B cell (primary cell): ENCODE measurements around the gene ARMC9. TPM values are rescaled to one million over a fixed set of nuclear protein-coding genes. Genes with fewer than 3 reads are reported as not detected.

Experiments
- ATAC-seq: fragments of 200-7000 bp; cut with Tn5 transposase; one replicate; pipeline ENCODE4 v1.10.0; 2021; ENCODE audit warnings: low read depth, mild to moderate bottlenecking, moderate number of reproducible peaks, moderate library complexity
- CTCF ChIA-PET: fragments of 350-600 bp; sonication (Branson Sonifier 250); formaldehyde crosslinking; loops from one replicate; lab custom pipeline; 2021; ENCODE audit warnings: antibody characterized with exemption, inconsistent platforms; lab: Charles Lee
- POLR2A ChIA-PET: fragments of 350-600 bp; sonication (Branson Sonifier 250); formaldehyde crosslinking; loops from one replicate; lab custom pipeline; 2021; ENCODE audit warnings: antibody characterized with exemption; lab: Charles Lee
- DNase-seq: peaks from one replicate; pipeline ENCODE4 v3.0.0; 2013
- H2AFZ ChIP-seq: 2 replicates; pipeline ENCODE4 v1.6.1; 2012; ENCODE audit warnings: mild to moderate bottlenecking, low read depth, low read length; ENCODE audit not compliant: insufficient read depth, poor library complexity, severe bottlenecking
- H3K27ac ChIP-seq, 2 donors: 1 replicate in 1 of 2; 2 replicates in 1 of 2; pipeline ENCODE4 v1.5.1; 2012 to 2013; ENCODE audit warnings: low read length in 2 of 2, mild to moderate bottlenecking in 2 of 2, moderate library complexity in 1 of 2
- H3K27me3 ChIP-seq, 4 experiments: fragments of 200-600 bp in 1 of 4; sonication (generic) in 1 of 4; replicated peaks in 1 of 4; 1 replicate in 2 of 4; 2 replicates in 2 of 4; pipeline versions ENCODE4 v1.6.1 to v1.7.0; 2013 to 2016; ENCODE audit warnings: low read length in 3 of 4, mild to moderate bottlenecking in 2 of 4, mixed read lengths in 1 of 4, moderate library complexity in 1 of 4; ENCODE audit not compliant: insufficient read depth in 4 of 4, control insufficient read depth in 3 of 4; ENCODE audit errors: control extremely low read depth in 1 of 4
- H3K36me3 ChIP-seq, 2 experiments: replicated peaks in 1 of 2; 1 replicate in 1 of 2; 2 replicates in 1 of 2; pipeline versions ENCODE4 v1.6.1 to v1.7.1; 2013; ENCODE audit warnings: low read length in 1 of 2; ENCODE audit not compliant: insufficient read depth in 2 of 2, control insufficient read depth in 1 of 2; ENCODE audit errors: control extremely low read depth in 1 of 2, extremely low read depth in 1 of 2
- H3K4me1 ChIP-seq, 2 donors: fragments of 200-600 bp in 1 of 2; sonication (generic) in 1 of 2; 1 replicate in 1 of 2; 2 replicates in 1 of 2; pipeline versions ENCODE4 v1.5.1 to v1.6.1; 2013 to 2017; ENCODE audit warnings: low read length in 2 of 2; ENCODE audit not compliant: control insufficient read depth in 2 of 2, insufficient read depth in 2 of 2
- H3K4me2 ChIP-seq: replicated peaks from 2 replicates; pipeline ENCODE3; 2012; ENCODE audit warnings: mild to moderate bottlenecking, low read depth, low read length; ENCODE audit not compliant: poor library complexity, severe bottlenecking
- H3K4me3 ChIP-seq, 5 experiments: fragments of 200-600 bp in 1 of 5; sonication (generic) in 1 of 5; 1 replicate in 3 of 5; 2 replicates in 2 of 5; pipeline versions ENCODE4 v1.5.1 to v1.7.0; 2011 to 2016; ENCODE audit warnings: low read length in 4 of 5, mild to moderate bottlenecking in 4 of 5, low read depth in 2 of 5, control low read depth in 1 of 5, moderate library complexity in 1 of 5; ENCODE audit not compliant: insufficient read depth in 1 of 5; ENCODE audit errors: control extremely low read depth in 1 of 5, extremely low read depth in 1 of 5
- H3K79me2 ChIP-seq: fragments of 200-600 bp; sonication (generic); one replicate; pipeline ENCODE4 v1.6.0; 2016; ENCODE audit warnings: low read length; ENCODE audit not compliant: control insufficient read depth, insufficient read depth
- H3K9ac ChIP-seq: fragments of 200-600 bp; sonication (generic); 2 replicates; pipeline ENCODE4 v1.6.1; 2017; ENCODE audit warnings: mild to moderate bottlenecking, low read length, moderate library complexity
- H3K9me3 ChIP-seq, 3 donors: one replicate each; pipeline versions ENCODE4 v1.6.1 to v1.7.1; 2013; ENCODE audit warnings: low read length in 2 of 3; ENCODE audit not compliant: control insufficient read depth in 2 of 3, insufficient read depth in 1 of 3; ENCODE audit errors: control extremely low read depth in 1 of 3
- H4K20me1 ChIP-seq: 2 replicates; pipeline ENCODE4 v1.6.0; 2012; ENCODE audit warnings: mild to moderate bottlenecking, low read length; ENCODE audit not compliant: insufficient read depth, control insufficient read depth, poor library complexity, severe bottlenecking
- H3K27ac Mint-ChIP-seq: one replicate; pipeline ENCODE4 v1.8.0; 2021; ENCODE audit warnings: mixed read lengths
- H3K27me3 Mint-ChIP-seq: one replicate; pipeline ENCODE4 v1.8.0; 2021; ENCODE audit warnings: mixed read lengths
- H3K4me1 Mint-ChIP-seq: one replicate; pipeline ENCODE4 v1.8.0; 2021; ENCODE audit warnings: mixed read lengths
- H3K4me3 Mint-ChIP-seq: one replicate; pipeline ENCODE4 v1.8.0; 2021; ENCODE audit warnings: mixed read lengths
- H3K9me3 Mint-ChIP-seq: one replicate; pipeline ENCODE4 v1.8.0; 2022; ENCODE audit warnings: mixed read lengths; ENCODE audit not compliant: insufficient read depth
- EZH2 ChIP-seq: IDR thresholded peaks from 2 replicates; pipeline ENCODE4 v1.6.1; 2012; ENCODE audit warnings: borderline replicate concordance, low read depth, mild to moderate bottlenecking, moderate library complexity, low read length; ENCODE audit not compliant: insufficient read depth, poor library complexity, severe bottlenecking
- WGBS: methylation state at CpG from one replicate; pipeline ENCODE4 v1.1.5; 2013; ENCODE audit warnings: missing lambda C conversion rate; ENCODE audit not compliant: insufficient coverage; 5-methylcytosine and 5-hydroxymethylcytosine counted together
- intact Hi-C: fragments of 100-400 bp; cut with micrococcal nuclease; formaldehyde crosslinking; loops from one replicate; pipeline ENCODE4 v1.10.0; 2022
- polyA plus RNA-seq: library from polyadenylated mRNA; depleted of rRNA; stranded (reverse); fragments of >200 nt; gene quantifications from 2 replicates; pipeline ENCODE4 v1.2.3, GENCODE V29; 2012
- total RNA-seq, 2 donors: library from RNA; stranded (reverse); fragments of 120-200 nt in 1 of 2; gene quantifications; 1 replicate in 1 of 2; 2 replicates in 1 of 2; pipeline versions ENCODE4 v1.2.3 to v1.2.4, GENCODE V29; 2013 to 2022
- TF ChIP-seq, protein P1 (sequence below): fragments of 200-600 bp; IDR thresholded peaks from one replicate; pipeline ENCODE4 v1.8.0; 2022; ENCODE audit warnings: antibody characterized with exemption, mild to moderate bottlenecking

The ARMC9 gene
- total and polyA plus RNA-seq, 2 donors (not counting 1 experiment from before 2014, with no cell fraction given), result 0.40 to 5.4 TPM

DNA sequence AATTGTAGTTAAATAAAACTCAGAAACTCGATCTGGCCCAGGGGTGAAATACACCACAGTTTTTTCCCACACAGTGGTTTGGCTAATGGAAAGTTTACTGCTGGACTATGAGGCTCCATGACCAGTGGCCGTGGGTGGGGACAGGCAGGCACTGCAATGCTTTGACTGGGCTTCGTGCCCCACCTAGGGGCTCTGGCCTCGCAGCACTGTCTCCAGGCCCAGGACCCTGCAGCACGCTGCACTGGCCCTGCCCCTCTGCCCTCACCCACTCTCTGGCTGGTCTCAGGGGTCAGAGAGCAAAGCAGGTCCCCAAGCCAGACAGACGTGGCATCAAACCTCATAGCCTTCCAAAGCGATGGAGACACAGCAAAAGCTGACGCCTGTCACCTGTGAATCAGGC is 183.7 kb downstream of the ARMC9 start:
- no peak overlapping the region for H2AFZ ChIP-seq
- Mint-ChIP-seq H3K27me3 (peaks cover 3% of the 10 kb centered on the region), H3K27ac (no peak overlapping the region), H3K4me1 (no peaks in the 10 kb centered on the region), H3K9me3 (peaks cover 7% of the 10 kb centered on the region), H3K4me3 (no peak overlapping the region)
- no peak overlapping the region for H3K4me2 ChIP-seq
- no peaks in the 10 kb centered on the region for H3K27me3 ChIP-seq
- no peaks in the 10 kb centered on the region for H4K20me1 ChIP-seq
- no peak overlapping the region for H3K4me3 ChIP-seq
- DNase-seq (no peak), ATAC-seq (no peak)
- TF ChIP-seq EZH2, result no peak
- TF ChIP-seq, protein P1, sequence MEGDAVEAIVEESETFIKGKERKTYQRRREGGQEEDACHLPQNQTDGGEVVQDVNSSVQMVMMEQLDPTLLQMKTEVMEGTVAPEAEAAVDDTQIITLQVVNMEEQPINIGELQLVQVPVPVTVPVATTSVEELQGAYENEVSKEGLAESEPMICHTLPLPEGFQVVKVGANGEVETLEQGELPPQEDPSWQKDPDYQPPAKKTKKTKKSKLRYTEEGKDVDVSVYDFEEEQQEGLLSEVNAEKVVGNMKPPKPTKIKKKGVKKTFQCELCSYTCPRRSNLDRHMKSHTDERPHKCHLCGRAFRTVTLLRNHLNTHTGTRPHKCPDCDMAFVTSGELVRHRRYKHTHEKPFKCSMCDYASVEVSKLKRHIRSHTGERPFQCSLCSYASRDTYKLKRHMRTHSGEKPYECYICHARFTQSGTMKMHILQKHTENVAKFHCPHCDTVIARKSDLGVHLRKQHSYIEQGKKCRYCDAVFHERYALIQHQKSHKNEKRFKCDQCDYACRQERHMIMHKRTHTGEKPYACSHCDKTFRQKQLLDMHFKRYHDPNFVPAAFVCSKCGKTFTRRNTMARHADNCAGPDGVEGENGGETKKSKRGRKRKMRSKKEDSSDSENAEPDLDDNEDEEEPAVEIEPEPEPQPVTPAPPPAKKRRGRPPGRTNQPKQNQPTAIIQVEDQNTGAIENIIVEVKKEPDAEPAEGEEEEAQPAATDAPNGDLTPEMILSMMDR, result no peak
- H3K9ac ChIP-seq, result no peak overlapping the region
- CTCF ChIA-PET, result no interaction called here
- intact Hi-C loops, result no loop called here
- WGBS, result 86% methylated on average over 8 of the region's 8 CpGs
- no peaks in the 10 kb centered on the region for H3K36me3 ChIP-seq
- H3K79me2 ChIP-seq, result no peaks in the 10 kb centered on the region
- H3K9me3 ChIP-seq, result peaks cover 1 to 16% (median 4%) of the 10 kb centered on the region in 3 donors
- POLR2A ChIA-PET, result no interaction called here
- no peak overlapping the region for H3K27ac ChIP-seq
- no peaks in the 10 kb centered on the region for H3K4me1 ChIP-seq

DNA sequence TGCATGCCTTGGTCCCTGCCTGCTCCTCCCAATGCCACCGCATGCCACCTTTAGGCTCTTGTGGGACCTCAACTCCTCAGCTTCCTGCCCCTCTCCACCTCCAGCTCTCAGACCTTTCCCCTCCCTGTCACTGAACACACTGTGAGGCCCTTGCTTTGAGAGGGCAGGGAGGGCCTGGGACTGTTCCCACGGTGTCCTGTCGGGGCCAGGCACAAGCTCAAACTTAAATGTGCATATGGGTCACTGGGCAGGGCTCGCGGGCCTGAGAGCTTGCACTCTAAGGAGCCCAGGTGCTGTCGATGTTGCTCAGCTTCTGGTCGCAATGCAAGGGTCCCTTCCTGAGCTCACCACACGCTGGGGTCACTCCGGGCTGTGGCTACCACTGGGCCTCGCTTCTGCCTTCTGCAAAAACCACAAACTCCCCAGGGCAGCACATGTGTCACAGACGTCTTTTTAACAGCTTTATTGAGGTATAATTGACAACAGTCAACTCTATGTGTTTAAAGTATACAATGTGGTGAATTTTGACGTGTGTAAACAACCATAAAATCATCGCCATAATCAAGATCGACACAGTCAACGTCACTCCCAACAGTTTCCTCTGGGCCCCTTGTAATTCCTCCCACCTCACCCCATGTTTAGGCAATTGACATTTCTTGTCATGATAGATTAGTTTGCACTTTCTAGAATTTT is 185.1 kb downstream of the ARMC9 start:
- ATAC-seq, result no peak
- ChIA-PET POLR2A (no interaction called here), CTCF (interaction anchor here (2.4 kb wide), 1 partner anchor 10 kb away, joined by 10 read pairs; no protein-coding TSS in a partner anchor)
- peaks cover 3% of the 10 kb centered on the region for H3K27me3 Mint-ChIP-seq
- peaks cover 0 to 5% of the 10 kb centered on the region in 2 donors for H3K4me1 ChIP-seq
- no peak overlapping the region for H3K4me3 ChIP-seq
- intact Hi-C loops, result no loop called here
- H3K27ac Mint-ChIP-seq, result no peak overlapping the region
- H3K4me2 ChIP-seq, result no peak overlapping the region
- peaks cover 1 to 16% (median 4%) of the 10 kb centered on the region in 3 donors for H3K9me3 ChIP-seq
- no peaks in the 10 kb centered on the region for H4K20me1 ChIP-seq
- no peak overlapping the region for H3K4me3 Mint-ChIP-seq
- H3K79me2 ChIP-seq, result no peaks in the 10 kb centered on the region
- no peaks in the 10 kb centered on the region for H3K27me3 ChIP-seq
- DNase-seq, result no peak
- 34% methylated on average over 9 of the region's 15 CpGs for WGBS
- no peak overlapping the region for H3K27ac ChIP-seq
- H2AFZ ChIP-seq, result no peak overlapping the region
- no peak overlapping the region for H3K9ac ChIP-seq
- H3K4me1 Mint-ChIP-seq, result peaks cover 2% of the 10 kb centered on the region
- H3K9me3 Mint-ChIP-seq, result peaks cover 7% of the 10 kb centered on the region
- TF ChIP-seq, protein P1, result no peak
- TF ChIP-seq EZH2, result no peak
- H3K36me3 ChIP-seq, result no peaks in the 10 kb centered on the region
